Activated CD8-positive, alpha-beta memory T cell treated with anti-CD3 and anti-CD28 coated beads, Interleukin-2, amount 50 U/mL, for 24 hours (primary cell): ENCODE data around the gene ANXA8.
"Not testable (repeated sequence)": the region's sequence is repeated elsewhere in the genome, so short reads cannot be mapped to it uniquely, and the experiment has no call there.

ENCODE experiments used
- DNase-seq: peaks from one replicate; pipeline ENCODE4 v3.0.0-alpha.2; 2020; ENCODE audit errors: extremely low read depth

ANXA8 gene

DNA sequence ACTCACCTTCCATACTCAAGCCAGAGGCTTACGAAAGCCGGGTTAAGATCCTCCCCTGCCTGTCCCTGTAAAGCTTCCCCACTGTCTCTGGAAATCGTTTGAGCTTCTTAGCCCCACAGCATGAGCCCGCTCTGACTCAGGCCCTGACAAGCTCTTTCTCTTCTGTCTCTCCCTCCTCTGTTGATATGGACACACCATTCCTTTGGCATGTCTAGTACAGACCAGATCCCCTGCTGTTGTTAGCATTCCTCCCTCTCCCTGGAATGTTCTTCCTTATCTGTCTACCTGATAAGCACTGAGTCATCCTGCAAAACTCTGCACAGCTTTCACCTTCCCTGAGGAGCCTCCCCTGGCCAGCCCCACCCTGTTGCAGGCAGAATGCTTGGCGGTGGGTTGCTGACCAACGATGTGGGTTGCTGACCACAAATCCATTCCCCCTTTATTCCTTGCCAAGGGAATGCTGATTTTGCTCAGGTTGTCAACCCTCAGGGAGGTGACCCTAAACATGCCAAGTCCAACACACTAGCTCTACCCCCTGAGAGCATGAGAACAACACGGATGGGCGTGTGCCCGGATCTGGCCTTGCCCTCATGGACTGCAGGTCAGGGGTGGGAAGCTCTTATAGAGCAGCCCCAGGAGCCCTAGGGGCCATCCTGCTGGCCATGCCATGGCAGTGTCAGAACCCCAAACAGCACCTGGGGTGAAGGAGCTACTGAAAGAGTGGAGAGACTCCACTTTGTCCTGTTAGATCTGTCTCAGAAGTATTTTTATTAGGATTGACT lies 21.1 kb downstream of the ANXA8 start:
- DNase-seq = not testable (repeated sequence)

DNA sequence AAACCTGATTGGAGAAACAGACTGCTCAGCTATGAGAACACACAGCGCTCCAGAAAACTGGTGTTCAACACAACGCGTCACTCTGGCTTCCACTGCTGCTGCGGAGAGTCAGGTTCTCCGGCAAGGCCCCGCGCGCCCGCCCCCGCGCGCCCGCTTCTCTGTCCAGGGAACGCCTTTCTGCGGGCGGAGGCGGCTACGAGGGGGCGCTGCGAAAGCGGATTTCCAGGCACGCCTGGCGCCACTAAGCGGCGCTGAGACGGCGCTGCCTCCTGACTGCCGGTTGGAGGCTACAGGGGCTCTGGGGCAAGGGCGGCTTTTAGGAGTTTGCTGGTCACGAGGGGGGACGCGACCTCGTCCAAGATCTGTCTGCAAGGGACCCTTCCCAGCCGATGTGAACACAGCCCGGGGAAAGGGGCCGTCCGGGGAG lies 22.6 kb downstream of the ANXA8 start:
- not testable (repeated sequence) for DNase-seq

DNA sequence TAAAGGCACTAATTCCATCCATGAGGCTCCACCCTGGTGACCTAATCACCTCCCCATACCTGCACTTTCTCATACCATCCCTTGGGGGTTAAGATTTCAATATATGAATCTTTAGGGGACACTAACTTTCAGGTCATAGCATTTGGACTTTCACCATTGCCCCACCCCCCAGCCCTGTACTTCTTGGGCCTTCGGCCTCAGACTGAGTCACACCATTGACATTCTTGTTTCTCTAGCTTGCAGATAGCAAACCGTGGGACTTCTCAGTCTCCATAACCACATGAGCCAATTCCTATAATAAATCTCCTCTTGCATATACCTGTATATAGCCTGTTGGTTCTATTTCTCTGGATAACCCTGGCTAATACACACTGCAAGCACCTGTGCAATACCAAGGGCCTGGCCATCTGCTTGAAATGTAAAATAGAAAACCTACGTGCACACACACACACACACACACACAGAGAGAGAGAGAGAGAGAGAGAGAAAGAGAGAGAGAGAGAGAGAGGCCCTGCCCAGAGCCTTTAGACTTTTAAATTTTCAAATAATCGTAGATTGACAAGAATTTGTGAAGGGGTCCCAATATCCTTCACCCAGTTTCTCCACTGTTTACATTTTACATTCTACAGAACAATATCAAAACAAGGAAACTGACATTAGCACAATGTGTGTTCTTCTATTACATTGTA lies 25.3 kb downstream of the ANXA8 start:
- no peak for DNase-seq

DNA sequence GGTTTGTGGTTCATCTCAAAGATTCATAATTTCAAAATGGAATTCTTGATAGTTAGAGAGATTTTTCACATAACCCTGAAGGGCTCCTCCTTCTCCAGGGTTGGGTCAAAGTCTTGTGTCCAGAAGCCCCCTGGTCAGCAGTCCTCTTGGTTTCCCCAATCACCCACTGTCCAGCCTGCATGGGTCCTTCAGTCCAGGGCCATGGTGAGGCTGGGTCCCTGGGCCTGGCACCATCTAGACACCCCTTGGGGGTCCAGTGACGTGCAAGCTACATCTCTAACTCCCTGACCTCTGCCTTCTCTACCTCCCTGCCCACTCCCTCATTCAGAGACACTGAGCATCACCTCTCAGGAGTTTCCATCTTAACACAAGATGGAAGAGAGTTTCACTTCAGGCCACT lies 26.1 kb downstream of the ANXA8 start:
- no peak for DNase-seq

DNA sequence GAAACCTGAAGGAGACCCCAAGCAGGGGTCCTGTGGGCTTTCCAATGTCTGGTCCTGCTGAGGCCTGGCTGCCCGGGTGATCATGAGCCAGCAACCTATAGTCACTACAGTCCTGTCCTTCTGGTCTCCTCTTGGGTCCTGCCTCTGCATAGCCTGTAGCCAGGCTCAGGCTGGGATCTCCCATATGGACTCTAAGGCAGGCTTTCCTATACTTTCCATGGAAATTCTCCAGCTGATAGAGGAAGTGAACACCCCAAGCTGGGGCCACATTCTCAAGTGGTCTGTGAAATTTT lies 26.4 kb downstream of the ANXA8 start:
- no peak for DNase-seq

DNA sequence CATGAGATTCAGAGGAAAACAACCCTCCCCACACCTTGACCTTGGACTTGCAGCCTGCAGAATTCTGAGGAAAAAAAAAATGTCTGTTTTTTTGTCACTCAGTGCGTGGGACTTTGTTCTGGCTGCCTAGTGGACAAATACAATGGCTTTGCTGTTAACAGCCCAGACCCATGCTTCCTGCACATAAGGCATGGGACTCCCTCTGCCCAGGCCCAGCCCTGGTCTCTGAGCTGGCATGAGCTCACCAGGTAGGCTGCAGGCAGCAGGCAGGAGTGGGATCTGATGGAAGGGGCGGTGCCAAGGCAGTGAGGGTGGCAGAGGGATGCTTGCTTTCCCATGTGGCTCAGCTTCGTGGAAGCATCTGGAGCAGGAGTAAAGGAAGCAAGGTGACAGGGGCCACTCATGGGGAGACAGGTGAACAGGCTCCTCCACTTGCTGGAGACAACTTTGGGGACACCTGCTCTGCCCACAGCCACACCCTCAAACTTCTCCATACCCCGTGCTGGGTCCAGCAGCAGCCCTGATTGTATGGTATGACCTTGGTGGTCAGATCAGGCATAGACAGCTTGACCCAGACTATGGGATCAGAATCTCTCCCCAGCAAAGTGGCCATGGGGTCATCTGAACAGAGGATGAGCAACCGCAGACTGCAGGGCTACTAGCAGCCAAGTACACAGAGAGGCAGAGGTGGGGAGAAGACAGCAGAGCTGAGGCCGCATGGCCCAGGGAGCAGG lies 27.0 kb downstream of the ANXA8 start:
- DNase-seq = no peak

DNA sequence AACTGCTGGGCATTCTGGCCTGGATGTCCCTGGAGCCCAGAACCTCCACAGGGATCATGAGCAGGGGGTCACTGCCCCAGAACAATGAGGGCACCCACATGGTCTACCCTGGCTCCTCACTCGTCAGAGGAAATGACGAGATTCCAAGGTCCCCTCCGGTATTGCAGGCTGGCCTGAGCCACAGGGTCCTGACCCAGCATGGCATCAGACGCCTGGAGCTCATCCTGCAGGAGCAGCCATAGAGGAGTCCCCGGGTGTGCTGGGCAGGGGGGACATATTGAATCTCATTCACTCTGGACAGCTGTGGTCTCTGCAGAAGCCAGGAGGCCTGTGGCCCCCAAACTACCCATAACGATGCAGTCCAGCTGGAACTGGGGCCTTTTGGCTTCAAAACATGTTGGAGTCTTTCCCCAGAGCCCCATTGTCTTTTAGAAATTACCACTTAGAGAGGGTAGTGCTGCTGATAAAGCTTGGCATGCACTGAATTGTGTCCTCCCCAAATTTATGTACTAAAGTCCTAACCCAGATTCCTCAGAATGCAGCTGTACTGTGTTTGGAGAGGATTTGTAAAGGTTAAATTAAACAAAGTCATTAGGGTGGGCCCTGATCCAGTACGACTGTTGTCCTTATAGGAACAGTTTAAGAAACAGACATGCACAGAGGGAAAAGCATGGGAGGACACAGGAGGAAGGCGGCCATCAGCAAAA lies 27.7 kb downstream of the ANXA8 start:
- DNase-seq = no peak

DNA sequence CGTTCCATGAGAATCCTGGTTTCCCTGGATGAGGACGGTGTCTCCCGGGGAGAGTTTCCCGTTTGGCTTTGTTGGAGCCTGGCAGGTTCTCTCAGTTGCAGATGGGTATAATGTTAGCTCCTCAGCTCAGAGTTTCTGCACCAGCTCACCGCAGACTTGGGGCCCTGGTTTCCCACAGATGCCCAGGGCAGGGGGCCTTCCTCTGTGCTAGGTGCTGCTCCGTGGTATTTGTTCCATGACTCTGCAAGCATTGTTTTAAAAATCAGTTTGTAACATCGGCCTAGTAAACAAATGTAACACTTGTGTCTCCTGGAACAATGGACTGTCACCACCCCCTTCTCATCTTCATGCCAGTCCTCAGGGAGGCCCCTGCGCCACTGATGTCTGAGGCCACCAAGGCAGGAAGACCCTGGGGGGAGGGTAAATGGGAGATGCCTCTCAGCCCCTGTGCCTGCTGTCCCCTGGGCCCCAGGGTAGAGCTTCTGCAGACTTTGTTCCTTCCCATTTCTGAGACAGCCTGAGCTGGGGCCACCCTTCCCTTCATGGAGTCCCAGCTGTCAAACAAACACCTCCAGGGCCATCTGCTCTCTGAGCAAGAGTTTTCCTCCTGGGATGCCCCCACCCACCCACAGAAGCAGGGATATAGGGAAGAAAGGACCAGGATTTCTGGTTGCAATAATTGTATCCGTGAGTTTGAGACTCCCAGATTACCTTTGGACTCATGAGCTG lies 28.4 kb downstream of the ANXA8 start:
- not testable (repeated sequence) for DNase-seq

DNA sequence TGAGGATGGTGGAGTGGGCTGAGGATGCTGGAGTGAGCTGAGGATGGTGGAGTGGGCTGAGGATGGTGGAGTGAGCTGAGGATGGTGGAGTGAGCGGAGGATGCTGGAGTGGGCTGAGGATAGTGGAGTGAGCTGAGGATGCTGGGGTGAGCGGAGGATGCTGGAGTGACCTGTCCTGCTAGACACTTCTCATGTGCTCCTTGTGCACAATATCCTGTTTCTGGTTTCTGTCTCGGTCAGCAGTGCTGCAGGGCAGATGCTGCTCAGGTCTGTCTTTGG lies 29.2 kb downstream of the ANXA8 start:
- no peak for DNase-seq

DNA sequence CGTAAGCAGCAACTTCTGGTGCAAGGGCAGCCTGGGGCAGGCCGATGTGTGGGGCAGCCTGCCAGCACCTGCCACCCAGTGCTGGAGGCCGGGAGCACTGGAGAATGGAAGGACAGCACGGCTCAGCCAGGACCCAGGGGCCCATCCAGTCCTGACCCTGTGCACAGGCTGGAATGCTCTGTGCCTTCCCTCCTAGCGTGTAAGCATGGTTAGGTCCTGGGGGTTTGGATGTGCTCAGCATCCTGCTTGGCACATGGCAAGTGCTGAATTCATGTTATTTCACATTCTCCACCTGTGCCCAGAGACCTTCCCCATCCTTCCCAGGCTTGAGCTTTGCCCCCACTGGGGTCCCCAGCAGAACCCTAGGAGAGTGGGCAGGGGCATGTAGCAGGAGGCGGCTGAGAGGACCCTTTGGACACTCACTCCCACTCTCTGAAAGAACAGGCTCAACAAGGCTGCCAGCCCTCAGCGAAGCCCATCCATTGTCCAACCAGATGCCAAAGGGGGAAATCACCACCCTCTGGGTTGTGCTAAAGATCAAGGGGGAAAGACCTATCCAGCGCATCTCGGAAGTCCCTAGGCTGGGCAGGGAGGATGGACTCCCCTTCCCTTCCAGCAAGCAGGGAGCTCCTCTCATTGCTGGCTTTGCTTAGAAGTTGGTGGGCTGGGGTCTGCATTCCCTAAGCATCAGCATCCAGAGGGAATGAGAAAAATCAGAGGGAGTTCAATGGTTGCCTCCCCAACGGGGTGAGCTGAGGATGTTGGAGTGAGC lies 29.7 kb downstream of the ANXA8 start:
- no peak for DNase-seq

DNA sequence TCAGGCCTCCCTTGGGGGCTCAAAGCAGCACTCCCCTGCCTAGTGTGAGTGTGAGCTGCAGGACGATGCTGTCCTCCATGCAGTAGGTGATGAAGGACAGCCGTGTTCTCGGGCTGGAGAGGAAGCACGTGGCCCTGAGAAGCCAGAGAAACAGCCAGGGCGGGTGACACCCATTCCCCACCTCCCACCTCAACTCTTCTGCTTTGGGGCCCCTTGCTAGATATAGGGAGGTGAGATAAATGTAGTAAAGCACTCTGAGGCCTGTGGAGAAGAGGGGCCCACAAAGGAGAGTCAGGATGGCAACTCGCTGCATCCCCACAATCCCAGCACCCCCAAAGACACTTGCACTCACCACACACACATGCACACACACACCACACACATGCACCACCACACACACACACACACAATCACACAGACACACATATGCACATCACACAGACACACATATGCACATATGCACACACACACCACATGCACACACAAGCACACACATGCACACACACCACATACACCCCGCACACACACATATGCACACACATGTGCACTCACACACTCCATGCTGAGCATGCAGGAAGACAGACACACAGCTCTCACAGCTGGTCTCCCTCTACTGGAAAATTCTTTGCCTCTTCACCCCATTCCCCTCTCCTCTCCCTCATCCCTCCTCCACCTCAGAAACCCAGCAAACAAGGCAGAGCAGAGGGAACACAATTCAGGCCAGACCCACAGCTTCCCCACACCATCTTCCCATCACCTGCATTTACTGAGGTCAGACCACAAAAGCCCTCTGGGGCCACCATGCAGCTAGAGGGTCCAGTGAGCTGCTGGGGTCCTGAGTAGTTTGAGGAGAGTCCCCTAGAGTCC lies 30.5 kb downstream of the ANXA8 start:
- no peak for DNase-seq

DNA sequence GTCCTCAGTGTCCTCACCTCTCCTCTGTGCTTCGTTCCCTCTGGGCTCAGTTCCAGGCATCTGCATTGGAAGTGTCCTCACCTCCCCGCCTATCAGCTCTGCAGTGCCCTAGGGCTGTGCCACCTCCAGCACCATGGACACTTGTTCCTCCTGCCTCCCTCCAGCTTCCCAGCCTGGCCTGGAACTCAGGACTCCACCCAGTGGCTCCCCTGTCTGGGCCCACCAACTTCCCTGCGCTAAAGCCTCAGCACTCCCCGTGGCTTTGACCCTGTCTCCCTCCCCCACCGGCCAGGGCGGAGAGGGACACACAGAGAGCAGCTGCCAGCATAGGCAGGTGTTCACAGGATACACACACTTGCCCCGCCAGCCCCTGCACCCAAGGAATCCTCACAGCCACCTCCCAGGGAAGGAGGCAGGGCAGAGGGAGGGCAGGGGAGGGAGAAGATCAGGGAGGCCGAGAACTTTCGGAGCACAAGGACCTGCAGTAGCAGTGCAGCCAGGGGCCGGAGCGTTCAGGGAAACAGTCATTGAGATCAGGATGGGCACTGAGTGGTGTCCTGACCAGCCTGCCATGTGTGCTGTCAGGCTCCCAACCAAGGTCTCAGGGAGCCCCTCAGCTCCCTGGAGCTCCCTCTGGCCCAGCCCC lies 31.3 kb downstream of the ANXA8 start:
- no peak for DNase-seq

DNA sequence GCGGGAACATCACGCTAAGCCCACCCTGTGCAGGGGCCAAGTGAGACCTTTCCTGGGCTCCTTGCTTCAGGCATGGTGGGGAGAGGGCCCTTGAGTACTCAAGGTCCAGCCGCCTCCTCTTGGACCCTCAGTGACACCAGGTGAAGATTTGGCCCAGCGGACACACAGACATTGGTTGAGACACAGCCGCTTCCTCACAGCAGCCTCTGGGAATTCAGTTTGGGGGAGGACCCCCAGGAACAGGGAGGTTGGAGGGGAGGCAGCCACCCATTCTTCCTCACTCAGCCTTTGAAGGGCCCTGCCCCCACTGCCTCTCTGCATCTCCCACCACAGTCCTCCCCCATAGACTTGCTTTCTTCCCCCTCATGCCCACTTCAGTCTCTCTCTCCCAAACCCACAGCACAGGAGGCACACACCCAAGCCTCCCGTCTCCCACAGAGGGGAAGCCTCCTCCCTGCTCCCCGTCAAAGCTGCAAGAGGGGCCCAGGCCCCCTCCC lies 31.9 kb downstream of the ANXA8 start:
- DNase-seq = no peak

DNA sequence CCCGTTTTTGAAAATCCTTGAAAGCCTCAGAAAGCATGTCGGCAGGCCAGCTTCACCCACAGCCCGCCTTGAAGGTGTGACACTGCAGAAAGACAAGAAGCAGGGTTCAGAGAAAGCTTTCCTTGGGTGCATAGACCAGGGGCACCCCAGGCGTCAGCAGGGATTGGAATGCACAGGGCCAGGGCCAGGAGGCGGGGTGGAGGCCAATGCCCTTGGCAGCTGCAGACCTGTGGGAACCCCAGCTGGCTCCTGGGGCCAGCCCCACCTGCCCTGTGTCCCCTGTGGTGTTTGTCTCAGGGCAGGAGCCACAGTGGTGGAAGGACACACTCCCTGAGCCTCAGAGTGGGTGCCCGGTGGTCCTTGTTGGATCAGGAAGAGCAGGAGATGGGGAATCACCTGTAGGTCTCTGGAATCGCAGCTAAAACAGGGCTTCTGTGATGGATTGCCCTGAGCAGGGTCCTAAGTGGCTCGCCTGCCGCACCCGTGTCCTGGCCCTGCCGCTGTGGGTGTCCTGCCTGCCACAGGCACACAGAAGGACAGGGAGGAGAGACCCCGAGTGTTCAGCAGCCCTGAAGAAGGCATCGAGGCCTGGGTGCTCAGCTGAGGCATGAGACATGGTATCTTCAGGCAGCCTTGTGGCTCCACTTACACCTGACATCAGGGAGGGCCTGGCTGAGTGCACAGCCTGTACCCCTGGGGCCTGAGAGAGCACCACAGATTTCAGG lies 32.5 kb downstream of the ANXA8 start:
- no peak for DNase-seq

DNA sequence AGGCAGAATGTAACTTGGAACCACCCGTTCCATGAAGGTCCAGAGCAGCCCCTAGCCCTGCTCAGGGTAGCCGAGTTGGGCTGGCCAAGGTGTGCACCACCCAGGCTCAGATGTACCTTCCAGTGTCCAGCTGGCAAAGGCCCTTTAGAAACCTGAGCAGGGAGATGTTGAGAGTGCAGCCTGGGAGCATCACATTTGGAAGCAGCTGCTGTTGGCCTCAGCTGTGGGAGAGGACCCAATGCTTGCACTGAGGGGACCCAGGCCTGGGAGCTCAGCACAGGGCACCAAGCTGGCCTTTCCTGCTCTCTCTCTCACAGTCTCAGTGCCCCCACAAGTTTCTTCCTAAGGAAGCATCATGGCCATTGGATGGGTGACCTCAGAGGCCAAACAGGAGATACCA lies 33.5 kb downstream of the ANXA8 start:
- no peak for DNase-seq

DNA sequence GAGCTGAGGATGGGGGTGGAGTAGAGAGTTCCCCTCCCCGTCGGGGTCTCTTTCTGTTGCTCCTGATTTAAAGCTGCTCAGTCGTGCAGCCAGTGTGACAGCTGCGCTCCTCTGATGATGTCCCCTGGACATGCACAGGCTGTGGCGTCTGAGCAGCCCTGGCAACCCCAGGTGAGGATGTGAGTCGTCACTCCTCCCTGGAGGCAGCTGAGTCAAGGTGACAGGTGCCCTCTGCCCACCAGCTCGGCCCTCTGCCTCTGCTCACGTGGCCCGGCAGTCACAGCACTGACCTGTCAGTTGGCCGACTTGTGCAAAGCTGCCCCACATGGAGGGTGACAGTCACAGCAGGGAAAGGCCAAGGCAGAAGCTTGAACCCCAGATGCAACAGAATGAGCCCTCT lies 33.9 kb downstream of the ANXA8 start:
- DNase-seq = no peak

DNA sequence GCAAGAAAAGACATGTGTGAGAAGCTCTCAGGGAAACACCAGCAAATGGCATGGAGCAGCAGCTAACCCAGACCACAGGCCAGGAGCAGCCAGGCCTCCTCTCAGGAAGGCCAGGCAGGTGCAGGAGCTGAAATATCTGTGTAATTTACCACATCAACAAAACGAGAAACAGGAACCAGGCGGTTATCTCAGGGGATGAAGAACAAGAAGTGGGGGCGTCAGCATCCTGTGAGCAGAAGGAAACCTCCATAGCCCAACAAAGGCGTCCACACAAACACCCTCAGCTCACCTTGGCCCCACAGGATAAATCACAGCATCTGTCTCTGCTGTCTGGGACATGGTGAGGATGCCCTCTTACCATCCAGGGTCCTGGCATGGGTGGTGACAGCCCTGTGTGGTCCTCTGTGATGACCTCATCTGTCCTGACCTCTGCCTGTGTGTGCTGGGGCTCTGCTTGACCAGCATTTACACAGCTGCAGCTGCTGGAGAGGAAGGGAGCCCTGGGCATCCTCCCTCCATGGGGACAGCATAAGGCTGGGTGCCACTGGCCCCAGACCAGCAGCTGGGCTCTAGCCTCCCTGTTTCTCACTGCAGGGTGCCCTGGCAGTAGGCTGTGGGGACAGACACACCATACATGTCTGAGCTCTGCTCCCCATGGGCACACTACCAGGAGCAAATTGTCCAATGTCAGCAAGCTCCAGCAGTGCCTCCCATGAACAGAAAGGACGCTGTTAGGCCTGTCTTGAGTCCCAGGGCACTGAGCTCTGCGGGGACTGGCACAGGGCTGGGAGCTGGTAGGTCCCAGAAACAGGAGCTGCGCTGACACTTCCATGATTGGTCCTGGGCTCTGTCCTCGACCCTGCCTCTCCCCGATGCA lies 34.6 kb downstream of the ANXA8 start:
- DNase-seq = no peak

DNA sequence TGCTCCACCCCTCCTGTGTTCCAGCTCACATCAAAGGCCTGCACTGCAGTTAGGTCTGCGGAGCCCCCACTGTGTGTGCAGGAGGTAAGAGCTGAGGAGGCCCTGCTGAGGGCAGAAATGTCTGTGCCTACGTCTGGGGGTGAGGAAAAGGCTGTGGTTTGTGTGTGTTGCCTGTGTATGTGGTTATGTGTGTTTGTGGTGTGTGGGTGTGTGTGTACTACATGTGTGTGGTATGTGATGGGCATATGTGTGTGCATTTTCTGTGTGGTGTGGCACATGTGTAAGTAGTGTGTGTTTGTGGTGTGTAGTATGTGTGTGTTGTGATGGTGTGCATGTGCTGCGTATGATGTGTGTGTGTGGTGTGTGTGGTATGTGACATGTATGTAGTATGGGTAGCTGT lies 36.2 kb downstream of the ANXA8 start:
- DNase-seq = no peak
